NCI-H1105 (cell line): Measurements from ENCODE around the gene IL10RA.
"Not testable (repeated sequence)": the region's sequence is repeated elsewhere in the genome, so short reads cannot be mapped to it uniquely, and the experiment has no call there.

Experiments used
- DNase-seq: peaks from one replicate; lab custom pipeline; 2025; lab: John Stamatoyannopoulos, UW

Gene IL10RA

GRCh38 chr11:118007040-118007439 is 20.8 kb downstream of the IL10RA start:
- no peak for DNase-seq

- not testable (repeated sequence) for DNase-seq
Measured at GRCh38 chr11:118007563-118008270, 21.5 kb downstream of the IL10RA start.

GRCh38 chr11:118008271-118008911 is 22.2 kb downstream of the IL10RA start:
- no peak for DNase-seq

- DNase-seq, result no peak
Measured at GRCh38 chr11:118009864-118010737, 23.9 kb downstream of the IL10RA start.

GRCh38 chr11:118010738-118011461 is 24.7 kb downstream of the IL10RA start:
- DNase-seq, result no peak

- no peak for DNase-seq
Measured at GRCh38 chr11:118012083-118012669, 26.0 kb downstream of the IL10RA start.

- DNase-seq, result no peak
Measured at GRCh38 chr11:118014022-118014421, 27.8 kb downstream of the IL10RA start.

- no peak for DNase-seq
Measured at GRCh38 chr11:118015385-118015841, 29.2 kb downstream of the IL10RA start.

GRCh38 chr11:118016104-118016503 is 29.9 kb downstream of the IL10RA start:
- DNase-seq, result no peak

- no peak for DNase-seq
Measured at GRCh38 chr11:118017111-118017510, 30.9 kb downstream of the IL10RA start.

- no peak for DNase-seq
Measured at GRCh38 chr11:118017631-118018315, 31.6 kb downstream of the IL10RA start.

- DNase-seq, result no peak
Measured at GRCh38 chr11:118018401-118018800, 32.2 kb downstream of the IL10RA start.

GRCh38 chr11:118021146-118021545 is 35.0 kb downstream of the IL10RA start:
- DNase-seq, result no peak

- DNase-seq, result no peak
Measured at GRCh38 chr11:118027694-118028093, 41.5 kb downstream of the IL10RA start.

- DNase-seq, result no peak
Measured at GRCh38 chr11:118028626-118029025, 42.4 kb downstream of the IL10RA start.

- DNase-seq, result no peak
Measured at GRCh38 chr11:118033443-118033842, 47.2 kb downstream of the IL10RA start.

- no peak for DNase-seq
Measured at GRCh38 chr11:118042141-118042540, 55.9 kb downstream of the IL10RA start.

GRCh38 chr11:118042796-118043195 is 56.6 kb downstream of the IL10RA start:
- no peak for DNase-seq

GRCh38 chr11:118045191-118045590 is 59.0 kb downstream of the IL10RA start:
- peak; percentile 93 for DNase-seq

- DNase-seq, result peak; percentile 33
Measured at GRCh38 chr11:118046051-118046963, 60.1 kb downstream of the IL10RA start.
